ENCODE data around the gene YOD1. TPM values are rescaled to one million over a fixed set of nuclear protein-coding genes. Genes with fewer than 3 reads are reported as not detected.

YOD1 gene
- total RNA-seq, 6 donors from 2014 or later = 6.0 to 24.4 (median 9.4) TPM

DNA sequence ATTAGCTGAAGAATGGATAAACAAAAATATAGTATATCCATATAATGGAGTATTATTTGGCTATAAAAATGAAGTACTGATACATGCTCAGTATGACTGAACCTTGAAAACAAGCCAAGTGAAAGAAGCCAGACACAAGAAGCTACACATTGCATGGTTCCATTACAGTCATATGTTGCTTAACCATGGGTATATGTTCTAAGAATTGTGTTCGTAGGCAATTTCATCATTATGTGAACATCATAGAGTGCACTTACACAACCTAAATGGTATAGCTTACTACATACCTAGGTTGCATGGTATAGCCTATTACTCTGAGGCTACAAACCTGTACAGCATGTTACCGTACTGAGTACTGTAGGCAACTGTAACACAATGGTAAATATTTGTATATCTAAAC lies 52.2 kb downstream of the YOD1 start:
- Histone ChIP-seq H3K9me3 (no peaks in the 10 kb centered on the region), H3K4me1 (peaks cover 0 to 21% (median 6%) of the 10 kb centered on the region in 4 donors), H3K4me3 (no peak overlapping the region), H3K36me3 (no peaks in the 10 kb centered on the region), H3K27ac (no peak overlapping the region), H3K27me3 (no peaks in the 10 kb centered on the region)
- WGBS, 2 donors = 52 to 74% methylated on average over 2 of the region's 2 CpGs
- no peak for TF ChIP-seq POLR2AphosphoS5 (IDR thresholded peaks at IDR 0.05)
- no peak for TF ChIP-seq POLR2A (IDR thresholded peaks at IDR 0.05)
- no peak for TF ChIP-seq CTCF (IDR thresholded peaks at IDR 0.05)
- no peak for TF ChIP-seq EP300 (IDR thresholded peaks at IDR 0.05)
- ATAC-seq (ENCODE audit: low FRiP score in 2 of 2) = no peak
- no peak for DNase-seq

Other genes starting within 250 kb of the YOD1 start
- not detected for gene IL20, start 185.6 kb downstream of the YOD1 start, total RNA-seq
- gene IL24, start 153.8 kb downstream of the YOD1 start, total RNA-seq = under 1 TPM in 1 of 6 donors, not detected in 5; 0.24 TPM
- gene FCMR, start 129.3 kb downstream of the YOD1 start, total RNA-seq = 10 to 100 TPM in 1 of 6 donors, 1 to 10 TPM in 5; 4.3 to 13.6 (median 7.2) TPM
- gene PIGR, start 104.7 kb downstream of the YOD1 start, total RNA-seq = 1,000 to 10,000 TPM in 1 of 6 donors, 100 to 1,000 TPM in 5; 396 to 1,034 (median 618) TPM
- gene FCAMR, start 80.7 kb downstream of the YOD1 start, total RNA-seq = 1 to 10 TPM in 1 of 6 donors, not detected in 5; 7.3 TPM
- gene C1orf116, start 18.5 kb downstream of the YOD1 start, total RNA-seq = 100 to 1,000 TPM in 5 of 6 donors, 10 to 100 TPM in 1; 92.5 to 222 (median 193) TPM
- gene PFKFB2, start 2.1 kb upstream of the YOD1 start, total RNA-seq = 10 to 100 TPM; 25.3 to 95.5 (median 58.0) TPM
- 10 to 100 TPM in 2 of 6 donors, 1 to 10 TPM in 4; 1.1 to 40.9 (median 9.2) TPM for gene C4BPB, start 37.7 kb upstream of the YOD1 start, total RNA-seq
- 100 to 1,000 TPM in 3 of 6 donors, 10 to 100 TPM in 3; 39.0 to 618 (median 118) TPM for gene C4BPA, start 53.0 kb upstream of the YOD1 start, total RNA-seq

All from upper lobe of left lung (tissue), 6 donors.